Left lung (tissue), 10 donors: ENCODE measurements around the gene TSFM. TPM values are rescaled to one million over a fixed set of nuclear protein-coding genes. Genes with fewer than 3 reads are reported as not detected.

Source experiments
- ATAC-seq: fragments of 200-7000 bp; cut with Tn5 transposase; one replicate; pipeline ENCODE4 v1.9.1; 2020; ENCODE audit warnings: moderate library complexity
- DNase-seq, 4 donors: peaks; one replicate each; pipeline ENCODE4 v3.0.0-alpha.2; 2013 to 2020
- H3K27ac ChIP-seq, 2 donors: fragments of 200-600 bp; sonication (generic) in 1 of 2; one replicate each; pipeline versions ENCODE4 v1.5.0 to v1.8.0; 2020 to 2021
- H3K27me3 ChIP-seq, 2 donors: fragments of 200-600 bp; sonication (generic) in 1 of 2; one replicate each; pipeline versions ENCODE4 v1.5.0 to v1.8.0; 2020 to 2021
- H3K36me3 ChIP-seq, 2 donors: fragments of 200-600 bp; sonication (generic) in 1 of 2; one replicate each; pipeline versions ENCODE4 v1.5.0 to v1.8.0; 2020 to 2021
- H3K4me1 ChIP-seq, 2 donors: fragments of 200-600 bp; one replicate each; pipeline ENCODE4 v1.8.0; 2021
- H3K4me3 ChIP-seq, 2 donors: fragments of 200-600 bp; sonication (generic) in 1 of 2; one replicate each; pipeline versions ENCODE4 v1.5.0 to v1.8.0; 2020 to 2021; ENCODE audit warnings: mild to moderate bottlenecking in 1 of 2
- H3K9me3 ChIP-seq, 2 donors: fragments of 200-600 bp; sonication (generic) in 1 of 2; one replicate each; pipeline versions ENCODE4 v1.5.0 to v1.8.0; 2020 to 2021
- intact Hi-C, 2 donors: fragments of 100-400 bp; cut with DNase I; formaldehyde crosslinking; loops; one replicate each; pipeline versions ENCODE4 v1.11.2 to v1.14.2; 2022
- polyA plus RNA-seq, 6 donors: library from polyadenylated mRNA; unstranded; fragments of 120-200 nt; gene quantifications; one replicate each; pipeline ENCODE4 v1.2.1, GENCODE V29; 2013; ENCODE audit not compliant: insufficient read length in 6 of 6
- total RNA-seq, 2 donors: library from RNA; stranded (reverse); fragmentation: NEBNext Ultra II Directional; extraction: Animal tissue kit (Norgen Biotek cat#: 25700); gene quantifications; one replicate each; pipeline ENCODE4 v1.2.1, GENCODE V29; 2021
- TF ChIP-seq, protein P1 (sequence below), 2 donors: fragments of 200-600 bp; sonication (generic) in 1 of 2; IDR thresholded peaks; one replicate each; pipeline versions ENCODE4 v1.5.0 to v1.8.0; 2021; ENCODE audit warnings: antibody characterized with exemption in 2 of 2
- donor health status: DM: no; HTN: yes; CAD: no.
- donor health status: DM: no; HTN: no; CAD: no.

The TSFM gene
- total and polyA plus RNA-seq, 8 donors = 25.6 to 35.3 (median 30.7) TPM

DNA sequence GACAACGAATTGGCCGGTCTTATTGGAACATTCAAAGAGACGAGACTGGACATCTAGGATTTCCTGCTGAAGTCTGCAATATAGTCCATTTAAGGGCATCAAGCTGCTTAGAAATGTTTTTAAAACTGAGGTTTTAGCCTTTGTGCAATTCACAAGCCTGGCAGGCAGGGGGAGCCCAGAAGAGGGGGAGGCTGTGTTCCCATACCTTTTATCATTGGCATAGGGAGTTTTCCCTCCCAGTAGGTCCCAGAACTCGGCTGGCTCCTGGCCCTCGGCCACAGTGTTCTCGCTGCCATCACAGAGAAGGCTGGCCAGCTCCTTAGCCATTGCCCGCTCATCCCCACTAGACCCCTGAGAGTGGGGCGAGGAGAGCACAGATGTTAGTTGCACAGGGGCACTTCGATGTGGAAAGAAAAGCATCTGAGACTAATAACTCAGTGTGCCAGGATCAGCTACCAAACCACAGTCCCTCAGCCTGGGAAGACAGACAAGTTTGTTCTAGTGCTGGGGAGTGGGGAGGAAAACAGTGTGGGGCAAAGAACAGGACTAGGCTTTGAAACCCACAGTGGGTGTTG, 20.8 kb downstream of the TSFM start:
- intact Hi-C loops = no loop called here
- Histone ChIP-seq H3K4me1 (peaks cover 0 to 4% of the 10 kb centered on the region in 2 donors), H3K4me3 (no peak overlapping the region), H3K36me3 (peaks cover 3 to 93% of the 10 kb centered on the region in 2 donors), H3K27ac (no peak overlapping the region), H3K27me3 (no peaks in the 10 kb centered on the region), H3K9me3 (no peaks in the 10 kb centered on the region)
- peak in 1 of 4 donors; percentile 34 for DNase-seq
- TF ChIP-seq, protein P1, sequence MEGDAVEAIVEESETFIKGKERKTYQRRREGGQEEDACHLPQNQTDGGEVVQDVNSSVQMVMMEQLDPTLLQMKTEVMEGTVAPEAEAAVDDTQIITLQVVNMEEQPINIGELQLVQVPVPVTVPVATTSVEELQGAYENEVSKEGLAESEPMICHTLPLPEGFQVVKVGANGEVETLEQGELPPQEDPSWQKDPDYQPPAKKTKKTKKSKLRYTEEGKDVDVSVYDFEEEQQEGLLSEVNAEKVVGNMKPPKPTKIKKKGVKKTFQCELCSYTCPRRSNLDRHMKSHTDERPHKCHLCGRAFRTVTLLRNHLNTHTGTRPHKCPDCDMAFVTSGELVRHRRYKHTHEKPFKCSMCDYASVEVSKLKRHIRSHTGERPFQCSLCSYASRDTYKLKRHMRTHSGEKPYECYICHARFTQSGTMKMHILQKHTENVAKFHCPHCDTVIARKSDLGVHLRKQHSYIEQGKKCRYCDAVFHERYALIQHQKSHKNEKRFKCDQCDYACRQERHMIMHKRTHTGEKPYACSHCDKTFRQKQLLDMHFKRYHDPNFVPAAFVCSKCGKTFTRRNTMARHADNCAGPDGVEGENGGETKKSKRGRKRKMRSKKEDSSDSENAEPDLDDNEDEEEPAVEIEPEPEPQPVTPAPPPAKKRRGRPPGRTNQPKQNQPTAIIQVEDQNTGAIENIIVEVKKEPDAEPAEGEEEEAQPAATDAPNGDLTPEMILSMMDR (IDR thresholded peaks at IDR 0.05) = peak; percentile 57 to 65
- ATAC-seq = peak; percentile 79

DNA sequence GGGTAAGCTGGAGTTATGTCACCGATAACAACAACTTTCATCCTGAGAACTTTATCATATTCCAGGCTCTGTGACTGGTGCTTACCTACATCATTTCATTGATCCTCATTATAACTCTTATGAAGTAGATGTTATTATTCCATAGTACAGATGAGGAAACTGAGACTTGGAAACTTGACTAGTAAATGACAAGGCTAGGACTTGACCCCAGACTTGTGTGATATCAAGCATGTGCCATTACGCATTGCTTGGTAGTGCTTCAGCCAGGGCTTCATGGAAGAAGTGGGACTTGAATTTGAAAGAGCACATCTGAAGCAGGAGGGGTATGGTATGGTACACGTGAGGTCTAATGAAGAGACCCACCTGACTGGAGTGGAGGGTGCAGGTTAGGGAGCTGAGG, 24.1 kb downstream of the TSFM start:
- Histone ChIP-seq H3K9me3 (no peaks in the 10 kb centered on the region), H3K36me3 (peaks cover 0 to 92% of the 10 kb centered on the region in 2 donors), H3K27me3 (no peaks in the 10 kb centered on the region), H3K4me1 (peaks cover 0 to 8% of the 10 kb centered on the region in 2 donors), H3K4me3 (no peak overlapping the region), H3K27ac (no peak overlapping the region)
- ATAC-seq (no peak), DNase-seq (no peak)
- TF ChIP-seq, protein P1 (IDR thresholded peaks at IDR 0.05) = no peak
- intact Hi-C loops = no loop called here

DNA sequence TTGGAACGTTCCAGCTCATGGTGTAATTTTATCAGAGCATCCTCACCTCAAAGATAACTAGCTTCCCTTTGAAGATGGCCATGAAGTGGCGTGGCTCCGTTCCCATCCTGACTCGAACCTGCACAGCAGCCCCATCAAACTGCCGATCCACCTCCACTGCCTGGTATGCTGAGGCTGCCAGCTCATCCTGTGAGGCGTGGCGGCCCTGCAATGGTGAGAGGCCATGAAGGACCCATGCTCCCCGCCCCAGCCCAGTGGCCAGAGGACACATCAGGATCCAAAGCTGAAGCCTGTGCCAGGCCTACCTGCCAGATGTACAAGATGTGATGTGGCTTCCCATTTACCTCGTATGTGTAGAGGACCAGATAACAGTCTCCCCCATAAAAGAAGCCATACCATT, 24.7 kb downstream of the TSFM start:
- Histone ChIP-seq H3K4me1 (peaks cover 0 to 8% of the 10 kb centered on the region in 2 donors), H3K36me3 (peaks cover 0 to 90% of the 10 kb centered on the region in 2 donors), H3K9me3 (no peaks in the 10 kb centered on the region), H3K27me3 (no peaks in the 10 kb centered on the region), H3K4me3 (no peak overlapping the region), H3K27ac (no peak overlapping the region)
- intact Hi-C loops = no loop called here
- TF ChIP-seq, protein P1 (IDR thresholded peaks at IDR 0.05) = no peak
- no peak for DNase-seq
- no peak for ATAC-seq

DNA sequence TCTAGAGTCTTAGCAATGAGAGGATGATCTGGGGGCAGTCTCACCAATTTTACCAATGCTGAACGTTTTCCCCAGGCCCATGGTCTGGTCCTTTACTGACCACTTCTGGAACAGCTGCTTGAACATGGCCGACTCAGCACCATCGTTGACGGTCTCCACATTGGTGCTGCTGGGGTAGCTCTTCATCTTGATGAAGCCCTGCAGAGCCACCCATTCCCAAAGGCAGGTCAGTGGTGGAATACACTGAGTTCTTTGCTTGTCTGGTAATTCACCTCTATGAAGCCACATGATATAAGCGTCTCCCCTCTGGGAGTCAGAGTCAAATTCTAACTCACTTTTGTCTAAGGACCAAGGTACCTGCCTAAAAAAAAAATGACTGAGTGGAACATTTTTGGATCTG, 25.8 kb downstream of the TSFM start:
- ATAC-seq = no peak
- intact Hi-C loops = no loop called here
- H3K27me3 ChIP-seq = no peaks in the 10 kb centered on the region
- H3K4me3 ChIP-seq = no peak overlapping the region
- TF ChIP-seq, protein P1 (IDR thresholded peaks at IDR 0.05) = no peak
- no peak for DNase-seq
- H3K9me3 ChIP-seq = no peaks in the 10 kb centered on the region
- no peak overlapping the region for H3K27ac ChIP-seq
- H3K4me1 ChIP-seq = peaks cover 0 to 8% of the 10 kb centered on the region in 2 donors
- peaks cover 0 to 90% of the 10 kb centered on the region in 2 donors for H3K36me3 ChIP-seq

DNA sequence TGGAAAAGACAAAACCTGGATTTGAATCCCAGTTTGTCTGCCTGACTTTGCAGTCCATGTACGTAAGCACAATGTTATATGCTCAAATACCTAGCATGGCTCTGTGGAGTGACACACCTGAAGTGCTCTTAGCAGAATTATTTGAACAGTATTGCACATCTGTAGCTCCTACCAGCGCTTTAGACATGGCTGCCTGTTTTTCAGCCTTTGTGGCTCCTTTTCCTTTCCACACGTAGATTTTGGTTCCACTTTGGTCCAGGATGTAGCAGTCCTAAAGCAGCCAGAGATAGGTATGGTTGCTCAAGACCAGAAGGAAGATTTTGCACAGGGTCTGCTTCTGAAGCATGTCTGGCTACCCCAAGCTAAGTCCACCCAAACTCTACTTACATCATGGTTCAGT, 26.8 kb downstream of the TSFM start:
- Histone ChIP-seq H3K9me3 (no peaks in the 10 kb centered on the region), H3K4me3 (no peak overlapping the region), H3K4me1 (peaks cover 0 to 8% of the 10 kb centered on the region in 2 donors), H3K27ac (no peak overlapping the region), H3K36me3 (peaks cover 0 to 83% of the 10 kb centered on the region in 2 donors), H3K27me3 (no peaks in the 10 kb centered on the region)
- intact Hi-C loops = no loop called here
- ATAC-seq (no peak), DNase-seq (no peak)
- TF ChIP-seq, protein P1 (IDR thresholded peaks at IDR 0.05) = no peak
